Measurements from ENCODE around the gene SH3PXD2A. TPM values are rescaled to one million over a fixed set of nuclear protein-coding genes. Genes with fewer than 3 reads are reported as not detected.

SH3PXD2A gene
- total and polyA plus RNA-seq, 10 of the 15 experiments (the other 5 are each of a cell fraction or from before 2014, with no cell fraction given): 0.63 to 14.0 (median 4.4) TPM

DNA sequence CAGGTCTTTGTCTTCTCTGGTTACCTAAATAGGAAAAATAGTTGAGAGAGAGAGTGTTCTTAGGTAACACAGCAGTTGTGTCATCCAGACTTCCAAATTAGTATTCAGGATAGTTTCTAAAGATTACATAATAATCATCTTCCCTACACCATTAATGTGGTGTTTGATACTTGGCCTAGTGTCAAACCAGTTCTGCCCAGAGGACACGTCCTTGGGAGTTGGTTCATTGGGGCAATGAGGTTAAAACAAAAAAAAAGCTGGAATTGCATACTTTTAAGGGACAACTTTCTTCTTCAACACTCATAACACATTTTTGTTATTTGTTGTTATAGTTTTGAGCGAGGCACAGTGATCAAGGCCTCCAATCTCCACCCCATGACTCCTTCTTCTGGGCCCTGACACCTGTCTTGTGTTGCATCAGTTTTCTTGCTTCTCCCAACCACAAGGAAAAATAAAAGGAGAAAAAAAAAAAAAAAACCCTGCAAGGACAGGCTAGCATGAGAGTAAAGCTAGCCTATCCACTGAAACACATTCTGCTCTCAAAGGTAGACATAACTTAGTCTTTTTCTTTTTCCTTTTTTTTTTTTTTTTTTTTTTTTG is 33.8 kb upstream of the SH3PXD2A start (continued):
- TF ChIP-seq ATF7 (IDR thresholded peaks at IDR 0.05; ENCODE audit: low read depth) (no peak), SIN3A (IDR thresholded peaks at IDR 0.05; ENCODE audit: low read depth, low read length) (no peak), NFYB (IDR thresholded peaks at IDR 0.05; ENCODE audit: insufficient read depth, low read depth, low read length) (no peak), E2F4 (IDR thresholded peaks at IDR 0.05; ENCODE audit: low read depth, low read length) (no peak)
- TF ChIP-seq, protein P1, sequence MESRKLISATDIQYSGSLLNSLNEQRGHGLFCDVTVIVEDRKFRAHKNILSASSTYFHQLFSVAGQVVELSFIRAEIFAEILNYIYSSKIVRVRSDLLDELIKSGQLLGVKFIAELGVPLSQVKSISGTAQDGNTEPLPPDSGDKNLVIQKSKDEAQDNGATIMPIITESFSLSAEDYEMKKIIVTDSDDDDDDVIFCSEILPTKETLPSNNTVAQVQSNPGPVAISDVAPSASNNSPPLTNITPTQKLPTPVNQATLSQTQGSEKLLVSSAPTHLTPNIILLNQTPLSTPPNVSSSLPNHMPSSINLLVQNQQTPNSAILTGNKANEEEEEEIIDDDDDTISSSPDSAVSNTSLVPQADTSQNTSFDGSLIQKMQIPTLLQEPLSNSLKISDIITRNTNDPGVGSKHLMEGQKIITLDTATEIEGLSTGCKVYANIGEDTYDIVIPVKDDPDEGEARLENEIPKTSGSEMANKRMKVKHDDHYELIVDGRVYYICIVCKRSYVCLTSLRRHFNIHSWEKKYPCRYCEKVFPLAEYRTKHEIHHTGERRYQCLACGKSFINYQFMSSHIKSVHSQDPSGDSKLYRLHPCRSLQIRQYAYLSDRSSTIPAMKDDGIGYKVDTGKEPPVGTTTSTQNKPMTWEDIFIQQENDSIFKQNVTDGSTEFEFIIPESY (IDR thresholded peaks at IDR 0.05): no peak

GRCh38 chr10:103888113-103888841 is 32.9 kb upstream of the SH3PXD2A start:
- RAD21 ChIA-PET (ENCODE audit: unreplicated experiment): interaction anchor here (0.5 to 6.2 kb wide), 31 partner anchors 13 to 386 kb away, joined by 3 to 46 read pairs (median 4); partner anchors contain the start of gene SFR1
- TF ChIP-seq BCL11A (IDR thresholded peaks at IDR 0.05; ENCODE audit: low read depth, low read length): no peak
- TF ChIP-seq, protein P2, sequence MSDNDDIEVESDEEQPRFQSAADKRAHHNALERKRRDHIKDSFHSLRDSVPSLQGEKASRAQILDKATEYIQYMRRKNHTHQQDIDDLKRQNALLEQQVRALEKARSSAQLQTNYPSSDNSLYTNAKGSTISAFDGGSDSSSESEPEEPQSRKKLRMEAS (IDR thresholded peaks at IDR 0.05; ENCODE audit: low read depth, low read length): no peak
- TF ChIP-seq, protein P3, sequence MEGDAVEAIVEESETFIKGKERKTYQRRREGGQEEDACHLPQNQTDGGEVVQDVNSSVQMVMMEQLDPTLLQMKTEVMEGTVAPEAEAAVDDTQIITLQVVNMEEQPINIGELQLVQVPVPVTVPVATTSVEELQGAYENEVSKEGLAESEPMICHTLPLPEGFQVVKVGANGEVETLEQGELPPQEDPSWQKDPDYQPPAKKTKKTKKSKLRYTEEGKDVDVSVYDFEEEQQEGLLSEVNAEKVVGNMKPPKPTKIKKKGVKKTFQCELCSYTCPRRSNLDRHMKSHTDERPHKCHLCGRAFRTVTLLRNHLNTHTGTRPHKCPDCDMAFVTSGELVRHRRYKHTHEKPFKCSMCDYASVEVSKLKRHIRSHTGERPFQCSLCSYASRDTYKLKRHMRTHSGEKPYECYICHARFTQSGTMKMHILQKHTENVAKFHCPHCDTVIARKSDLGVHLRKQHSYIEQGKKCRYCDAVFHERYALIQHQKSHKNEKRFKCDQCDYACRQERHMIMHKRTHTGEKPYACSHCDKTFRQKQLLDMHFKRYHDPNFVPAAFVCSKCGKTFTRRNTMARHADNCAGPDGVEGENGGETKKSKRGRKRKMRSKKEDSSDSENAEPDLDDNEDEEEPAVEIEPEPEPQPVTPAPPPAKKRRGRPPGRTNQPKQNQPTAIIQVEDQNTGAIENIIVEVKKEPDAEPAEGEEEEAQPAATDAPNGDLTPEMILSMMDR (IDR thresholded peaks at IDR 0.05 in 2 of 3, conservative IDR thresholded peaks at IDR 0.05 in 1 of 3; ENCODE audit: control insufficient read depth in 2 of 3, extremely low read depth in 1 of 3, insufficient read depth in 1 of 3, low read depth in 3 of 3, low read length in 3 of 3): peak; percentile 83 to 95 (median 91); a peak in 5 of 6 replicates
- TF ChIP-seq RAD21 (IDR thresholded peaks at IDR 0.05; ENCODE audit: insufficient read depth, low read depth, low read length): peak; percentile 87
- no peak for TF ChIP-seq SUPT20H (IDR thresholded peaks at IDR 0.05; ENCODE audit: borderline replicate concordance, control insufficient read depth, low read depth, low read length)
- TF ChIP-seq CBX3 (IDR thresholded peaks at IDR 0.05; ENCODE audit: borderline replicate concordance, low read depth): no peak
- peak; percentile 80; the same call in 1 of the 2 replicates for TF ChIP-seq SMC3 (IDR thresholded peaks at IDR 0.05; ENCODE audit: borderline replicate concordance, low read length)
- TF ChIP-seq IKZF2 (IDR thresholded peaks at IDR 0.05): no peak
- no peak for TF ChIP-seq SUZ12 (IDR thresholded peaks at IDR 0.05; ENCODE audit: unreplicated experiment)
- TF ChIP-seq RB1 (IDR thresholded peaks at IDR 0.05; ENCODE audit: borderline replicate concordance): peak; percentile 32; the same call in 1 of the 2 replicates
- TF ChIP-seq DPF2 (IDR thresholded peaks at IDR 0.05): no peak

More at GRCh38 chr10:103888113-103888841, 32.9 kb upstream of the SH3PXD2A start:
- H3K9me3 ChIP-seq (replicated peaks; ENCODE audit: control insufficient read depth, insufficient read depth, low read length): no peaks in the 10 kb centered on the region
- 26% methylated on average over 6 of the region's 6 CpGs for WGBS (ENCODE audit: insufficient coverage, insufficient replicate concordance, low lambda C conversion rate, missing lambda C conversion rate)
- ATAC-seq (peak; percentile 86), DNase-seq (ENCODE audit: low read depth, low spot score) (no peak), FAIRE-seq (peak; percentile 73)
- no peaks in the 10 kb centered on the region for H4K20me1 ChIP-seq (ENCODE audit: control insufficient read depth, insufficient read depth)
- POLR2A ChIA-PET: no interaction called here
- CTCF ChIA-PET: interaction anchor here (0.6 to 9.5 kb wide), 61 partner anchors 10 to 463 kb away, joined by 3 to 151 read pairs (median 4); partner anchors contain the start of genes GSTO1 and SFR1
- H3K9ac ChIP-seq (ENCODE audit: control insufficient read depth, insufficient read depth, low read length): no peak overlapping the region
- no peak overlapping the region for H3K4me2 ChIP-seq (ENCODE audit: control insufficient read depth, insufficient read depth)
- H3K27ac ChIP-seq (ENCODE audit: control insufficient read depth, insufficient read depth): no peak overlapping the region
- H3K4me1 ChIP-seq (ENCODE audit: control insufficient read depth, insufficient read depth, low read length): no peaks in the 10 kb centered on the region
- intact Hi-C loops (cut with micrococcal nuclease; ENCODE audit: unreplicated experiment) (loop anchor here (1.0 to 5.0 kb wide), 4 partner anchors 124 to 321 kb away; no protein-coding TSS in a partner anchor), in situ Hi-C loops (cut with MboI) (no loop called here)
- H3K36me3 ChIP-seq (ENCODE audit: control insufficient read depth in 2 of 2, insufficient read depth in 2 of 2, low read length in 1 of 2): peaks cover 2 to 24% of the 10 kb centered on the region in 2 experiments
- H3K27me3 ChIP-seq (replicated peaks in 1 of 2; ENCODE audit: control insufficient read depth in 2 of 2, insufficient read depth in 2 of 2, low read length in 1 of 2): no peaks in the 10 kb centered on the region
- no peak overlapping the region for H3K4me3 ChIP-seq
- BruUV-seq (replicated peaks): no TSS peak
- H3K79me2 ChIP-seq (ENCODE audit: control insufficient read depth, insufficient read depth, low read length): no peaks in the 10 kb centered on the region
- no peak overlapping the region for H2AFZ ChIP-seq (ENCODE audit: control insufficient read depth, low read depth, low read length)
- SMC1A ChIA-PET (ENCODE audit: uncharacterized antibody, unreplicated experiment): interaction anchor here (0.6 to 2.5 kb wide), 33 partner anchors 10 to 404 kb away, joined by 3 to 28 read pairs (median 4); partner anchors contain the start of gene SFR1

Measured in GM12878 (cell line).